HG02852 (cell line): ENCODE results near the gene SERPIND1.
"Not testable (repeated sequence)": the region's sequence is repeated elsewhere in the genome, so short reads cannot be mapped to it uniquely, and the experiment has no call there.

Source experiments
- ATAC-seq: cut with Tn5 transposase; IDR thresholded peaks from one replicate; pipeline ENCODE4 v1.9.1; 2021; ENCODE audit warnings: mild to moderate bottlenecking, moderate library complexity; ENCODE audit not compliant: unreplicated experiment

Gene SERPIND1, protein sequence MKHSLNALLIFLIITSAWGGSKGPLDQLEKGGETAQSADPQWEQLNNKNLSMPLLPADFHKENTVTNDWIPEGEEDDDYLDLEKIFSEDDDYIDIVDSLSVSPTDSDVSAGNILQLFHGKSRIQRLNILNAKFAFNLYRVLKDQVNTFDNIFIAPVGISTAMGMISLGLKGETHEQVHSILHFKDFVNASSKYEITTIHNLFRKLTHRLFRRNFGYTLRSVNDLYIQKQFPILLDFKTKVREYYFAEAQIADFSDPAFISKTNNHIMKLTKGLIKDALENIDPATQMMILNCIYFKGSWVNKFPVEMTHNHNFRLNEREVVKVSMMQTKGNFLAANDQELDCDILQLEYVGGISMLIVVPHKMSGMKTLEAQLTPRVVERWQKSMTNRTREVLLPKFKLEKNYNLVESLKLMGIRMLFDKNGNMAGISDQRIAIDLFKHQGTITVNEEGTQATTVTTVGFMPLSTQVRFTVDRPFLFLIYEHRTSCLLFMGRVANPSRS

GRCh38 chr22:20773793-20774212 lies at the start of gene SERPIND1:
Gene SERPIND1, plus strand, starts transcription at chr22:20774113. Its CDS starts 5,200 bp downstream, at chr22:20779313.
- no peak for ATAC-seq

DNA sequence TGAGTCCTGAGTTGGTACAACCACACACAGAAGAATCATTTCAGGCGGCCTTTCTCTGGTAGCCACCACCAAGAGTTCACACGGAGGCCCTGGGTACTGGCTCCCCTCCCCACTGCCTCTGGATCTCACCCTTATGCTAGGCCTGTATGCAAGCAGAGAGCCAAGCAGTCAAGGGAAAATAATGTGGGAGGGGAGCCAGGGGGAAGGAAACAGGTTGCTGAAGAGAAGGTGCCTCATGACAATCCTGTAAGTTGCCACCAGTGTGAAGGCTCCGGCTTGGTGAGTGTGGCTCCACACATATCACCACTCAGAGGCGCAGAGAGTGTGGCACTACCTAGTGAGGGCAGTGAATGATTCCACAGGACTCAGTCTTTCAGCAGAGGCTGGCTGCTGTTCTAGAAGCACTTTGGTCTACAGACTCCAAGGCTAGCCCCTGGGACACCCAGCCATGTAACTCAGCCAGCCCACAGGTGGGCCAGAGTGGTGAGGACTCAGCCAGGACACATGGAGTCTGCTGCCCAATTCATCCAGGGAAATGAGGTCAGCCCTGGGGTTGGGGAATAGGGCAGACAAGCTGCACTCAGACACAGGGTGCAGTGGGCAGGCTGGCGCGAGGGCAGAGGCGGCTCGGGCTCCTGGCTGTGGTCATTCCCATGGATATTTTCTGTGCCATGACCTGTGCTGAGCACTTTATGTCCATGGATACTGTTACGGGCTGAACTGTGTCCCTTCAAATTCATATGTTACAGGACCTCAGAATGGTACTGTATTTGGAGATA lies 49.0 kb upstream of the SERPIND1 start:
- ATAC-seq, result no peak

DNA sequence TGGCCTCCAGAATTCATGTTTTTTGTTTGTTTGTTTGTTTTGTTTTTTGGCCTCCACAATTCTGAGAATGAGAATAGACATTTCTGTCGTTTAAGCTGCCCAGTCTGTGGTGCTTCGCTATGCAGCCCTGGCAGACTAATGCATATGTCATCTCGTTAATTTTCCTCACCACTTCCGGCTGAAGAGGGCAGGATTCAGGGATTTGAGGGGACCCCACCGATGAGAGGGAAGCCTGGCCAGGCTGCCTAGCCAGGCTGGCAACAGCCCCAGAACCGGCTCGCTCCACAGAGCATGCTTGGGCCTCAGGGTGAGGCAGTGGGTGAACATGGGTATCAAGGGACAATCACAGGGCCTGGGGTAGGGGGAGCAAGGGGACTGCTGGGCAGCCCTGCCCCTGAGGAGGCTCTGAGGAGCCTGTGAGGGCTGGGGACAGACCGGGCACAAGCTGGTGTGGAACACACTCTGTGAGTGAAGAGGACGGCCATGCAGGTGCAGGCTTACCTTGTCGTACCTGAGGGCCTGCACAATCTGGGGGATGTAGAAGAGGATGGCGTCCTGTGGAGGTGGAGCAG lies 47.8 kb upstream of the SERPIND1 start:
- ATAC-seq, result no peak

- no peak for ATAC-seq
These were observed 46.5 kb upstream of the SERPIND1 start for GRCh38 chr22:20727118-20728015.

DNA sequence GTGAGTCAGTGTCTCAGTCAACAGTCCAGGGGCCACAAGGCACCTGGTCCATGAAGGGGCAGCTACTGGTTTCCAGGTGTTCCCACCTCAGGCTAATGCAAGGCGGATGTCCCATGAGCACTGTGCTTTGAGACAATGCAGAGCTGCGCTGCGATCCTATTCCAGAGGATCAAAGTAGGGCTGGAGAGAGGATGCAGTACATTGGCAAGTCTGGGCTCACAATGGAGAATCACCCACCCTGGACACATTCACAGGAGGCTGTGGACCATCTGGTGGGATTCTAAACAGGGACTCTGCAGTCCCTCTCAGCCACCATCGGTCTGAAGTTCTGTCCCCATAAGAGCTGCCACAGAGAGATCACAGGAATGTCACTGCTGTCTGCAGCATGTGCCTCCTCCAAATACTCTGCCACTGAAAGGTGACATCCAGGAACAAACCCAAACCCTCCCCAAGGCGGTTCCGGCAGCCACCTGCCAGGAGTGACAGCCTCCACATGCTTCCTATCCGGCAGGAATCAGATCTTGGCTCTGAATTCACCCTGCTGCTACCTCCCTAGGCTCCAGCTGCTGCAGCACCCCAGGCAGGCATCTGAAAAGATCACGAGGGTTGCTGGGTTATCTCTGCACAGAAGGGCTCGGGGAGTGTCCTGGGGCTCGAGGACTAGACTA lies 45.3 kb upstream of the SERPIND1 start:
- ATAC-seq, result no peak

- ATAC-seq, result no peak
These were observed 44.7 kb upstream of the SERPIND1 start for GRCh38 chr22:20729194-20729593.

DNA sequence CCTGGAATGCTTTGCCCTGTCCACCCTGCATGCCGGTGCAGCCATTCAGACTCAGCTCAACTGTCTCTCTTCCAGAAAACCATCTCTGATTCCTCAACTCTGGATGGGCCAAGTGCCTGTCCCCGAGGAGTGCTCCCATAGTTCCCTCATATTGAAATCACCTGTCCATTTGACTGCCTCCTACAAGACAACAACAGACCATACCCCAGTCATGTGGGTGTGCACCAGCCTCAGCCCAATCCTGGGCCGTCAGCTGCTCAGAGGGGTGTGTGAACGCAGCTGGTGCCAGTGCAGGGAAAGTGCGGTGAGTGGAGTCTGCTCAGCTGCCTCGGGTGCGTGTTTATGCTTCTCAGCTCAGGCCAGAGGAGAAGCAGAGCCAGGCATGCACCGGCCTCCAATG lies 41.5 kb upstream of the SERPIND1 start:
- not testable (repeated sequence) for ATAC-seq

GRCh38 chr22:20735356-20736162 lies 38.4 kb upstream of the SERPIND1 start:
- not testable (repeated sequence) for ATAC-seq

GRCh38 chr22:20736891-20737290 lies 37.0 kb upstream of the SERPIND1 start:
- ATAC-seq, result not testable (repeated sequence)

- no peak for ATAC-seq
These were observed 35.4 kb upstream of the SERPIND1 start for GRCh38 chr22:20738394-20739089.

DNA sequence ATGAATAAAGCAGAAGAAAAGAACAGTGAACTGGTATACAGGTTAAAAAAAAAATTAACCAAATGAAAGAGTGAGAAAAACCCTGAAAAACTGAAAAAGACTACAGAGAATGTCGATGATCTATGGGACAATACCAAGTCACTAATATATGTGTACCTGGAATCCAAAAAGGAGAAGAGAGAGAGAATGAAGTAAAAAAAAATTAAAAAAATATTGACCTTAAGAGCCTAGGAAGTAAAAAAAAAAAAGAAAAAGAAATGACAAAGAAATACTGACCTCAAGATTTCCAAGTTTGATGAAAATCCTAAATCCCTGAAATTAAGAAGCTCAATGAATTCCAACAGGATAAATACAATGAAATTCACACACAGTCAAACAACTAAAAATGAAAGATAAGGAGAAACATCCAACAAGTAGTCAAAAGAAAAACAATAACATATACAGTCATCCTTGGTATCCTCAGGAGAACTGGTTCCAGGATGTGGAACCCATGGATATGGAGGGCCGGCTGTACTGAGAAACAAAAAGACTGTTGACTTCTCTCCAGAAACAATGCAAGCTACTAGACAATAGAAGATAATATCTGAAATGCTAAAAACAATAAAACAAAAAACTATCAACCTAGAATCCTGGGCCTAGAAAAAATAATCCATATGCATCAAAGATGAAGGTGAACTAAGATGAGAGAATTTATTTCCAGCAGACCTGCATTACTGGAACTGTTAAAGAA lies 33.5 kb upstream of the SERPIND1 start:
- ATAC-seq, result no peak

DNA sequence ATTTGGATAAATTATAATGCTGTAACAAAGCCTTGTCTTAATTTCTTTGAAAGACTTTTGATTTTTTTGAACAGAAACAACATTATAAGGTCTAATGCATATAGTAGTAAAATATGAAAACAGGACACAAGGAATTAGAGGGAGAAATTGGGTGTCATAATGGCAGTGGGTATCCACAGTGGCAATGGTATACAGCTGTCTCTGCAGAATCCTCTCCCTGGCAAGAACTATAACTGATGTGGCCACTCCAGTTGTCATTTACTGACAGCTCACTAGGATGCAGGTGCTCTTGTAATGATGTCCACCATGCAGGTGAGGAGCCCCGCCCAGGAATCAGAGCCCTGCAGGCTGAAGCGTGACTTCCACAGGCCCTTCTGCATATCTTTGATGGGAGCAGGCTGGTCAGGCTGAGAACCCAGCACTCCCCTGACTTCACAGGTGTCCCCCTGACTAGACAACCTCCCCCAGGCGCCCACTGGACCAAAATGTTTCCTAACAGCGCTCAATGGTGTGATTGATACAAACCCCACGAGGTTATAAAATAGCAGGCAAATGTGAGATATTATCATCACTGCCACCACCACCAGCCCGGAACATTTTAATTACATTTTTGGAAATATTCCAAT lies 32.8 kb upstream of the SERPIND1 start:
- ATAC-seq, result no peak

GRCh38 chr22:20741634-20742581 lies 32.0 kb upstream of the SERPIND1 start:
- no peak for ATAC-seq

- no peak for ATAC-seq
These were observed 31.1 kb upstream of the SERPIND1 start for GRCh38 chr22:20742764-20743163.

- no peak for ATAC-seq
These were observed 29.5 kb upstream of the SERPIND1 start for GRCh38 chr22:20744456-20744855.

DNA sequence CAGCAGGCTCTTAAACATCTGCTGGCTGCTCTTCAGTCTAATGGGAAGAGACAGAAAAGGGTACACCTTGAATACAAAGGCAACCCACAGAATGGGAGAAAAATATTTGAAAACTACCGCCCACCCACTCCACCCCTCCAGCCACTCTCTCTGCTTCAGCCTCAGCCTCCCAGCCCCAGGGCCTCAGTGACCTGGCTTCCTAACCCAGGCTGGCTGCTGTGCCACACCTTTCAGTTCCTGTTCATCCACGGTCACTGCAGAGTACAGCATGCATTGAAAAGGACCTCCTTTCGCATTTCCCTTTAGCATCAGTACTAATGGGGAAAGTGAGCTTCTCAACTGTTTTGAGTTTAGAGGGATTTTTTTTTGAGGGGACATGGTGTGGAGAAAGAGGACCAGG lies 28.8 kb upstream of the SERPIND1 start:
- ATAC-seq, result no peak
